HCT116 (cell line): ENCODE data around the gene THOP1. TPM values are rescaled to one million over a fixed set of nuclear protein-coding genes. Genes with fewer than 3 reads are reported as not detected.

Experiments used
- ATAC-seq: fragments of 200-7000 bp; cut with Tn5 transposase; 2 replicates; pipeline ENCODE4 v1.9.1; 2020; ENCODE audit warnings: mild to moderate bottlenecking, moderate library complexity
- BruUV-seq: library from RNA; stranded (reverse); fragments of 400-500 nt; replicated peaks from 2 replicates; lab custom pipeline; 2021; lab: Mats Ljungman, UMichigan
- CTCF ChIA-PET: fragments of 300-600 bp; sonication (Branson Sonifier 250); formaldehyde crosslinking; loops from one replicate; lab custom pipeline; 2021; ENCODE audit warnings: antibody characterized with exemption; lab: Charles Lee
- POLR2A ChIA-PET: fragments of 300-600, 350-600 bp; sonication (Branson Sonifier 250); formaldehyde crosslinking; loops from one replicate; lab custom pipeline; 2021; ENCODE audit warnings: antibody characterized with exemption; lab: Charles Lee
- RAD21 ChIA-PET, 2 experiments: fragments of 300-600 bp; sonication (Branson Sonifier 250); formaldehyde crosslinking; loops; one replicate each; lab custom pipeline; 2023; ENCODE audit warnings: low total read pairs in 2 of 2; ENCODE audit not compliant: uncharacterized antibody in 2 of 2, unreplicated experiment in 2 of 2, low non-redundant PET in 1 of 2; lab: Charles Lee
- DNase-seq: peaks from one replicate; pipeline ENCODE4 v3.0.0-alpha.2; 2010; ENCODE audit warnings: low read depth, low spot score
- H2AFZ ChIP-seq: fragments of 200-600 bp; shearing (Covaris generic), sonication (generic); 2 replicates; pipeline ENCODE4 v1.6.1; 2017; ENCODE audit warnings: low read depth, mixed run types, mixed read lengths, antibody characterized with exemption, low read length; ENCODE audit not compliant: poor library complexity, severe bottlenecking
- H3K27ac ChIP-seq: 2 replicates; pipeline ENCODE4 v1.5.1; 2012; ENCODE audit warnings: low read depth, low read length
- H3K27me3 ChIP-seq: fragments of 200-600 bp; sonication (generic); 2 replicates; pipeline ENCODE4 v1.6.1; 2016; ENCODE audit warnings: mixed run types, low read length, mixed read lengths; ENCODE audit not compliant: insufficient read depth
- H3K36me3 ChIP-seq, 2 experiments: fragments of 200-500 bp in 1 of 2; fragments of 200-600 bp in 1 of 2; sonication (Bioruptor generic) in 1 of 2; sonication (generic) in 1 of 2; 2 replicates each; pipeline versions ENCODE4 v1.5.1 to v1.6.1; 2014 to 2016; ENCODE audit warnings: low read length in 2 of 2, inconsistent platforms in 1 of 2, mixed read lengths in 1 of 2, mixed run types in 1 of 2; ENCODE audit not compliant: insufficient read depth in 2 of 2, control insufficient read depth in 1 of 2
- H3K4me1 ChIP-seq, 2 experiments: fragments of 200-600 bp in 1 of 2; sonication (generic) in 1 of 2; 2 replicates each; pipeline versions ENCODE4 v1.5.1 to v1.6.1; 2012 to 2017; ENCODE audit warnings: low read length in 2 of 2, inconsistent platforms in 1 of 2, mild to moderate bottlenecking in 1 of 2, mixed read lengths in 1 of 2, mixed run types in 1 of 2, moderate library complexity in 1 of 2; ENCODE audit not compliant: insufficient read depth in 2 of 2, control insufficient read depth in 1 of 2
- H3K4me2 ChIP-seq: fragments of 200-600 bp; sonication (generic); 2 replicates; pipeline ENCODE4 v1.6.1; 2017; ENCODE audit warnings: mixed run types, low read length, mixed read lengths
- H3K4me3 ChIP-seq, 2 experiments: fragments of 200-600 bp in 1 of 2; sonication (generic) in 1 of 2; replicated peaks in 1 of 2; 2 replicates each; pipeline ENCODE4 v1.5.1; 2011 to 2016; ENCODE audit warnings: low read length in 2 of 2, control low read depth in 1 of 2, low read depth in 1 of 2, mild to moderate bottlenecking in 1 of 2, mixed read lengths in 1 of 2, mixed run types in 1 of 2
- H3K79me2 ChIP-seq: fragments of 200-600 bp; sonication (generic); 2 replicates; pipeline ENCODE4 v1.6.1; 2017; ENCODE audit warnings: mild to moderate bottlenecking, mixed run types, low read length, moderate library complexity, mixed read lengths; ENCODE audit not compliant: insufficient read depth
- H3K9ac ChIP-seq: fragments of 200-600 bp; sonication (generic); 2 replicates; pipeline ENCODE4 v1.6.1; 2016; ENCODE audit warnings: low read length, mixed read lengths
- H3K9me2 ChIP-seq: fragments of 200-600 bp; sonication (generic), shearing (Covaris generic); 2 replicates; pipeline ENCODE4 v1.6.1; 2017; ENCODE audit warnings: mixed run types, mild to moderate bottlenecking, moderate library complexity; ENCODE audit not compliant: insufficient read depth
- H3K9me3 ChIP-seq, 2 experiments: fragments of 200-500 bp in 1 of 2; fragments of 200-600 bp in 1 of 2; sonication (Bioruptor generic) in 1 of 2; sonication (generic) in 1 of 2; 2 replicates each; pipeline ENCODE4 v1.6.1; 2014 to 2017; ENCODE audit warnings: low read length in 2 of 2, mixed read lengths in 2 of 2, inconsistent platforms in 1 of 2, low read depth in 1 of 2, mild to moderate bottlenecking in 1 of 2, mixed run types in 1 of 2, moderate library complexity in 1 of 2; ENCODE audit not compliant: control insufficient read depth in 1 of 2, insufficient read depth in 1 of 2
- H4K20me1 ChIP-seq: fragments of 200-600 bp; sonication (generic), shearing (Covaris generic); 2 replicates; pipeline ENCODE4 v1.6.1; 2017; ENCODE audit warnings: mixed run types, mild to moderate bottlenecking, moderate library complexity; ENCODE audit not compliant: insufficient read depth
- ATF3 ChIP-seq: IDR thresholded peaks from 2 replicates; pipeline ENCODE4 v1.6.1; 2012
- CTCF ChIP-seq, 3 experiments: fragments of 200-600 bp in 1 of 3; sonication (generic) in 1 of 3; IDR thresholded peaks in 2 of 3; conservative IDR thresholded peaks in 1 of 3; 2 replicates each; pipeline ENCODE4 v1.5.1; 2012 to 2017; ENCODE audit warnings: low read depth in 2 of 3, low read length in 2 of 3, antibody characterized with exemption in 1 of 3, borderline replicate concordance in 1 of 3, control low read depth in 1 of 3, mild to moderate bottlenecking in 1 of 3, mixed read lengths in 1 of 3, mixed run types in 1 of 3, moderate library complexity in 1 of 3; ENCODE audit not compliant: insufficient read depth in 1 of 3
- EGR1 ChIP-seq: IDR thresholded peaks from 2 replicates; pipeline ENCODE4 v1.6.1; 2012; ENCODE audit warnings: low read depth
- EZH2 ChIP-seq: fragments of 200-600 bp; sonication (generic); IDR thresholded peaks from 2 replicates; pipeline ENCODE4 v1.6.1; 2017; ENCODE audit warnings: antibody characterized with exemption, mixed run types
- EZH2phosphoT487 ChIP-seq: fragments of 200-600 bp; IDR thresholded peaks from 2 replicates; pipeline ENCODE4 v1.6.1; 2018; ENCODE audit warnings: antibody characterized with exemption, borderline replicate concordance
- POLR2A ChIP-seq: IDR thresholded peaks from 2 replicates; pipeline ENCODE4 v1.7.0; 2011; ENCODE audit warnings: borderline replicate concordance; ENCODE audit not compliant: insufficient read depth, insufficient read length; ENCODE audit errors: extremely low read depth
- RAD21 ChIP-seq: IDR thresholded peaks from 2 replicates; pipeline ENCODE4 v1.6.1; 2012; ENCODE audit warnings: low read depth, mild to moderate bottlenecking
- SP1 ChIP-seq: IDR thresholded peaks from 2 replicates; pipeline ENCODE4 v1.6.1; 2012; ENCODE audit warnings: low read depth
- SRF ChIP-seq: IDR thresholded peaks from 2 replicates; pipeline ENCODE4 v1.6.1; 2012; ENCODE audit warnings: low read depth
- TCF7L2 ChIP-seq: IDR thresholded peaks from 2 replicates; pipeline ENCODE4 v1.7.0; 2011; ENCODE audit warnings: borderline replicate concordance, inconsistent platforms; ENCODE audit not compliant: insufficient read depth, insufficient read length; ENCODE audit errors: extremely low read depth
- YY1 ChIP-seq: IDR thresholded peaks from 2 replicates; pipeline ENCODE4 v1.6.1; 2011; ENCODE audit warnings: low read length, low read depth, moderate library complexity, mild to moderate bottlenecking; ENCODE audit not compliant: insufficient replicate concordance; ENCODE audit errors: extremely low read depth
- ZFX ChIP-seq: fragments of 450-650 bp; IDR thresholded peaks from 2 replicates; pipeline ENCODE4 v1.6.1; 2017
- ZNF274 ChIP-seq: fragments of 200-500 bp; sonication (Bioruptor generic); IDR thresholded peaks from 2 replicates; pipeline ENCODE4 v1.6.1; 2014; ENCODE audit warnings: mild to moderate bottlenecking, low read depth, low read length, inconsistent platforms
- intact Hi-C: fragments of 100-400 bp; cut with micrococcal nuclease; formaldehyde crosslinking; loops from 2 replicates; pipeline ENCODE4 v1.10.0; 2022
- total RNA-seq: library from RNA; stranded (reverse); gene quantifications from one replicate; pipeline ENCODE4 v1.2.1, GENCODE V29; 2021; ENCODE audit not compliant: unreplicated experiment
- TF ChIP-seq, protein P1 (sequence below): IDR thresholded peaks from 2 replicates; pipeline ENCODE4 v1.6.1; 2012
- TF ChIP-seq, protein P2 (sequence below): IDR thresholded peaks from 2 replicates; pipeline ENCODE4 v1.6.1; 2012; ENCODE audit warnings: low read depth
- TF ChIP-seq, protein P3 (sequence below): IDR thresholded peaks from 2 replicates; pipeline ENCODE4 v1.6.1; 2011; ENCODE audit warnings: mild to moderate bottlenecking, low read length, moderate library complexity; ENCODE audit not compliant: insufficient replicate concordance; ENCODE audit errors: extremely low read depth

Gene THOP1
- total RNA-seq, 1 experiment from 2014 or later: 201 TPM

DNA sequence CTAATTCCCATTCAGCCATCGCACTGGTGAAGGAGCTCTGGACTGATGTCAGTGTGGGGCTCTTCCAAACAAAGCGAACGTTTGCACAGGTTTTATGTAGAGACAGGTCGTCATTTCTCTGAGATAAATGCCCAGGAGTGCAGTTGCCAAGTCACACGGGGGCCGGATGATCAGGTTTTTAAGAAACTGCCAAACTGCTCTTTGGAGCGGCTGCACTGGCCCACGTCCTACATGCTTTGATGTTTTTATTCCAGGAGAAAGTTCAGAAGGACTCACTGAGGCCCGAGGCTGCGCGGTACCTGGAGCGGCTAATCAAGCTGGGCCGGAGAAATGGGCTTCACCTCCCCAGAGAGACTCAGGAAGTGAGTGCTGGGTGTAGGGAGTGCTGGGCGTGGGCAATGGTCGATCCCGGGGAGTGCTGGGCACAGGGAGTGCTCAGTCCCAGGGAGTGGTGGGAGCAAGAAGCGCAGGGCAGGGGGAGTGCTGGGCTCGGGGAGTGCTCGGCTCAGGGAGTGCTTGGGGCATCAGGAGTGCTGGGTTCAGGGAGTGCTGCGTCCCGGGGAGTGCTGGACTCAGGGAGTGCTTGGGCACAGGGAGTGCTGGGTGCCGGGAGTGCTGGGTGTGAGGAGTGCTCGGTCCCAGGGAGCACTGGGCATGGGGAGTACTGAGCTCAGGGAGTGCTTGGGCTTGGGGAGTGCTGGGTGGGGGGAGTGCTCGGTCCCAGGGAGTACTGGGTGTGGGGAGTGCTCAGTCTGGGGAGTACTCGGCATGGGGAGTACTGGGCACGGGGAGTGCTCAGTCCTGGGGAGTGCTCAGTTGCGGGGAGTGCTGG lies 10.7 kb downstream of the THOP1 start:
- no TSS peak for BruUV-seq
- Histone ChIP-seq H3K4me2 (no peak overlapping the region), H3K4me3 (no peak overlapping the region), H3K9ac (no peak overlapping the region), H3K36me3 (peaks cover 38 to 59% of the 10 kb centered on the region in 2 experiments; a peak in 3 of 4 replicates), H3K4me1 (peaks cover 0 to 6% of the 10 kb centered on the region in 2 experiments; a peak in 2 of 4 replicates), H4K20me1 (no peaks in the 10 kb centered on the region), H2AFZ (no peak overlapping the region), H3K27me3 (no peaks in the 10 kb centered on the region), H3K27ac (no peak overlapping the region), H3K9me2 (no peaks in the 10 kb centered on the region), H3K9me3 (no peaks in the 10 kb centered on the region), H3K79me2 (peaks cover 42% of the 10 kb centered on the region)
- POLR2A ChIA-PET: no interaction called here
- intact Hi-C loops: no loop called here
- RAD21 ChIA-PET: no interaction called here
- DNase-seq (no peak), ATAC-seq (peak; percentile 26; the same call in 1 of the 2 replicates)
- TF ChIP-seq CTCF (IDR thresholded peaks at IDR 0.05 in 2 of 3, conservative IDR thresholded peaks at IDR 0.05 in 1 of 3; ENCODE audit: borderline replicate concordance in 1 of 3, insufficient read depth in 1 of 3, low read depth in 2 of 3, low read length in 2 of 3) (no peak), SRF (no peak), ATF3 (no peak), YY1 (no peak), EZH2 (no peak), POLR2A (no peak), SP1 (no peak), ZFX (no peak), ZNF274 (no peak), RAD21 (no peak), EGR1 (no peak), TCF7L2 (no peak), EZH2phosphoT487 (no peak)
- TF ChIP-seq, protein P1, sequence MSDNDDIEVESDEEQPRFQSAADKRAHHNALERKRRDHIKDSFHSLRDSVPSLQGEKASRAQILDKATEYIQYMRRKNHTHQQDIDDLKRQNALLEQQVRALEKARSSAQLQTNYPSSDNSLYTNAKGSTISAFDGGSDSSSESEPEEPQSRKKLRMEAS: no peak
- TF ChIP-seq, protein P2, sequence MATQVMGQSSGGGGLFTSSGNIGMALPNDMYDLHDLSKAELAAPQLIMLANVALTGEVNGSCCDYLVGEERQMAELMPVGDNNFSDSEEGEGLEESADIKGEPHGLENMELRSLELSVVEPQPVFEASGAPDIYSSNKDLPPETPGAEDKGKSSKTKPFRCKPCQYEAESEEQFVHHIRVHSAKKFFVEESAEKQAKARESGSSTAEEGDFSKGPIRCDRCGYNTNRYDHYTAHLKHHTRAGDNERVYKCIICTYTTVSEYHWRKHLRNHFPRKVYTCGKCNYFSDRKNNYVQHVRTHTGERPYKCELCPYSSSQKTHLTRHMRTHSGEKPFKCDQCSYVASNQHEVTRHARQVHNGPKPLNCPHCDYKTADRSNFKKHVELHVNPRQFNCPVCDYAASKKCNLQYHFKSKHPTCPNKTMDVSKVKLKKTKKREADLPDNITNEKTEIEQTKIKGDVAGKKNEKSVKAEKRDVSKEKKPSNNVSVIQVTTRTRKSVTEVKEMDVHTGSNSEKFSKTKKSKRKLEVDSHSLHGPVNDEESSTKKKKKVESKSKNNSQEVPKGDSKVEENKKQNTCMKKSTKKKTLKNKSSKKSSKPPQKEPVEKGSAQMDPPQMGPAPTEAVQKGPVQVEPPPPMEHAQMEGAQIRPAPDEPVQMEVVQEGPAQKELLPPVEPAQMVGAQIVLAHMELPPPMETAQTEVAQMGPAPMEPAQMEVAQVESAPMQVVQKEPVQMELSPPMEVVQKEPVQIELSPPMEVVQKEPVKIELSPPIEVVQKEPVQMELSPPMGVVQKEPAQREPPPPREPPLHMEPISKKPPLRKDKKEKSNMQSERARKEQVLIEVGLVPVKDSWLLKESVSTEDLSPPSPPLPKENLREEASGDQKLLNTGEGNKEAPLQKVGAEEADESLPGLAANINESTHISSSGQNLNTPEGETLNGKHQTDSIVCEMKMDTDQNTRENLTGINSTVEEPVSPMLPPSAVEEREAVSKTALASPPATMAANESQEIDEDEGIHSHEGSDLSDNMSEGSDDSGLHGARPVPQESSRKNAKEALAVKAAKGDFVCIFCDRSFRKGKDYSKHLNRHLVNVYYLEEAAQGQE: no peak
- TF ChIP-seq, protein P3, sequence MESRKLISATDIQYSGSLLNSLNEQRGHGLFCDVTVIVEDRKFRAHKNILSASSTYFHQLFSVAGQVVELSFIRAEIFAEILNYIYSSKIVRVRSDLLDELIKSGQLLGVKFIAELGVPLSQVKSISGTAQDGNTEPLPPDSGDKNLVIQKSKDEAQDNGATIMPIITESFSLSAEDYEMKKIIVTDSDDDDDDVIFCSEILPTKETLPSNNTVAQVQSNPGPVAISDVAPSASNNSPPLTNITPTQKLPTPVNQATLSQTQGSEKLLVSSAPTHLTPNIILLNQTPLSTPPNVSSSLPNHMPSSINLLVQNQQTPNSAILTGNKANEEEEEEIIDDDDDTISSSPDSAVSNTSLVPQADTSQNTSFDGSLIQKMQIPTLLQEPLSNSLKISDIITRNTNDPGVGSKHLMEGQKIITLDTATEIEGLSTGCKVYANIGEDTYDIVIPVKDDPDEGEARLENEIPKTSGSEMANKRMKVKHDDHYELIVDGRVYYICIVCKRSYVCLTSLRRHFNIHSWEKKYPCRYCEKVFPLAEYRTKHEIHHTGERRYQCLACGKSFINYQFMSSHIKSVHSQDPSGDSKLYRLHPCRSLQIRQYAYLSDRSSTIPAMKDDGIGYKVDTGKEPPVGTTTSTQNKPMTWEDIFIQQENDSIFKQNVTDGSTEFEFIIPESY: no peak
- CTCF ChIA-PET: no interaction called here
